ENCODE results near the gene FOXF2. TPM values are rescaled to one million over a fixed set of nuclear protein-coding genes. Genes with fewer than 3 reads are reported as not detected.

Gene FOXF2
- total RNA-seq, 2 experiments from 2014 or later, result not detected

DNA sequence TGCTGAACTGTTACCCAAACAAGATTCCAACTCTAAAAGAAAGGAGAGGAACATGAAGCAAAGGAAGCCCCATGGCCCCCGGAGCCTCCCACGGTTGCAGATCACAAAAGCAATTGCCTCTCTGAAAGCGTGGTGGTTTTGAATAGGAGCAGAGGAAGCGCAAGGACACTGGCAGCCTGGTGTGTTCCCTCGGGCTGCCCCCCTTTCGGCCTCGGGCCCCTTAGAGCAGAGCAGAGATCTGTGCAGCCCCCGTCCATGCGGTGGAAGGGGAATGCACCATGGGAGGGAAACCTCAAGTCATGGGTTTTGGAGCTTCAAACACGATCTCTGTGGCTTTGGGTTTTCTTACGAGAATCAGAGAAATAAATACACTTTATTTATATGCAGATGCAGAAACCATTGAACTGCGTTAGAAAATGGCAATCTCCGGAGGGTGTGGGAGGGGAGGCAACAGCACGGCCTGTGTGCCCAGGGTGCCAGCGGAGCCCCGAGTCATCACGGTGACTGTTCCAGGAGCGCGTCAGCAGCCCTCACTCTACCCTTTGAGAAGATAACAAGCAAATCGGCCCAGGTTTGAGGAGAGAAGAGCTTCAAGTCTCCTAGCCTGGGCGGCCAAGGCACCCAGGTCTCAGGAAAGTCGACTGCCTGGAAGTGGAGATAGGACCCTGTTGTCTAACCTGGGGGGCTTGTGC lies 20.5 kb downstream of the FOXF2 start:
- intact Hi-C loops (cut with DNase I, micrococcal nuclease), result no loop called here
- POLR2A ChIA-PET, result no interaction called here
- CTCF ChIA-PET, result no interaction called here

GRCh38 chr6:1412901-1413300 lies 23.5 kb downstream of the FOXF2 start:
- ATAC-seq (ENCODE audit: poor library complexity) (no peak), DNase-seq (no peak)
- no peaks in the 10 kb centered on the region for H3K4me1 ChIP-seq (ENCODE audit: insufficient read depth, low read length)
- peaks cover 30% of the 10 kb centered on the region for H3K27me3 Mint-ChIP-seq
- no peak overlapping the region for H3K27ac Mint-ChIP-seq
- no peaks in the 10 kb centered on the region for H3K9me3 Mint-ChIP-seq
- H3K4me1 Mint-ChIP-seq (ENCODE audit: low read depth), result no peaks in the 10 kb centered on the region
- CTCF ChIA-PET, result interaction anchor here (0.8 kb wide), 1 partner anchor 16 kb away, joined by 3 read pairs; no protein-coding TSS in a partner anchor
- H3K4me3 Mint-ChIP-seq, result no peak overlapping the region
- POLR2A ChIA-PET, result no interaction called here
- H3K27ac ChIP-seq (ENCODE audit: low read depth in 1 of 2, low read length in 2 of 2), result no peak overlapping the region
- no peak for TF ChIP-seq CTCF (IDR thresholded peaks at IDR 0.05)
- peaks cover 0 to 6% of the 10 kb centered on the region in 2 experiments for H3K27me3 ChIP-seq (ENCODE audit: control insufficient read depth in 1 of 2, insufficient read depth in 2 of 2, low read length in 2 of 2)
- intact Hi-C loops (cut with DNase I, micrococcal nuclease), result no loop called here
- H3K36me3 ChIP-seq (ENCODE audit: insufficient read depth, low read length), result no peaks in the 10 kb centered on the region
- H3K9me3 ChIP-seq (ENCODE audit: control insufficient read depth in 1 of 2, insufficient read depth in 1 of 2, low read length in 2 of 2), result no peaks in the 10 kb centered on the region
- H3K4me3 ChIP-seq (ENCODE audit: low read length), result no peak overlapping the region
- H3K36me3 Mint-ChIP-seq (ENCODE audit: low read depth), result no peaks in the 10 kb centered on the region

More for the DNA sequence above, 20.5 kb downstream of the FOXF2 start:
- H3K36me3 Mint-ChIP-seq (ENCODE audit: low read depth), result no peaks in the 10 kb centered on the region
- no peaks in the 10 kb centered on the region for H3K9me3 Mint-ChIP-seq
- no peaks in the 10 kb centered on the region for H3K9me3 ChIP-seq (ENCODE audit: control insufficient read depth in 1 of 2, insufficient read depth in 1 of 2, low read length in 2 of 2)
- no peak overlapping the region for H3K4me3 ChIP-seq (ENCODE audit: low read length)
- H3K27me3 Mint-ChIP-seq, result peaks cover 31% of the 10 kb centered on the region
- DNase-seq, result no peak
- H3K27me3 ChIP-seq (ENCODE audit: control insufficient read depth in 1 of 2, insufficient read depth in 2 of 2, low read length in 2 of 2), result peaks cover 3 to 6% of the 10 kb centered on the region in 2 experiments
- no peak for ATAC-seq (ENCODE audit: poor library complexity)
- no peak overlapping the region for H3K27ac Mint-ChIP-seq
- H3K4me3 Mint-ChIP-seq, result no peak overlapping the region
- H3K36me3 ChIP-seq (ENCODE audit: insufficient read depth, low read length), result no peaks in the 10 kb centered on the region
- no peaks in the 10 kb centered on the region for H3K4me1 ChIP-seq (ENCODE audit: insufficient read depth, low read length)
- TF ChIP-seq CTCF (IDR thresholded peaks at IDR 0.05), result no peak
- no peak overlapping the region for H3K27ac ChIP-seq (ENCODE audit: low read depth in 1 of 2, low read length in 2 of 2)
- H3K4me1 Mint-ChIP-seq (ENCODE audit: low read depth), result no peaks in the 10 kb centered on the region

DNA sequence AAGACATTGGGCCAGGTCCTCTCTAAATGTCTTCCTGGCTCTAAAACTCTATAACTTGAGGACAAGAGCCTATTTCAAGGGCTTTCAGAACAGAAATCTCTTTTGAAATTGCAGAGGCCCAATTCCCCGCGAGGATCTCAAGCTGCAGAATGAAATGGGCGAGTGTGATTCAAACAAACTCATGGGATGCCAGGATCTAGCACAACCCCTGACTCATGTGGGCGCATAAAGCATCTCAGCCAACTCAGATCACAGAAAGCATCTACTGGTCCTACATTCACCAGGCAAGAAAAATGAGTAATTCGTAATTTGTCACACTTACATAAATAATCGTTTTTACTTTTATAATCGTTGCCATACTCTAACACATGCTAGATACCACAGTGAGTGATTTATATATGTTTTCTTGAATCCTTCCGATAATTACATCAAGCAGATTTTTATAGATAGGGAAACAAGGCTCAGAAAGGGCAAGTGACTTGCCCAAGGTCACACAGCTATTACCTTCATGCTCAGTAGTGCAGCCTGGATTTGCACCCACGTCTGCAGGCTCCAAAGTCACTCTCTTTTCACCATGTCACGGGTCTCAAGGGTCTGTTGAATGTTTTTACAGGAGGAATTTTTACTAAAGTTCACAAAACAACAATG lies 26.2 kb downstream of the FOXF2 start:
- POLR2A ChIA-PET, result no interaction called here
- H3K36me3 Mint-ChIP-seq (ENCODE audit: low read depth), result no peaks in the 10 kb centered on the region

More for the DNA sequence above, 26.2 kb downstream of the FOXF2 start:
- Mint-ChIP-seq H3K4me1 (ENCODE audit: low read depth) (no peaks in the 10 kb centered on the region), H3K27me3 (peaks cover 32% of the 10 kb centered on the region), H3K27ac (no peak overlapping the region), H3K9me3 (peaks cover 4% of the 10 kb centered on the region), H3K4me3 (no peak overlapping the region)
- no peaks in the 10 kb centered on the region for H3K27me3 ChIP-seq (ENCODE audit: control insufficient read depth in 1 of 2, insufficient read depth in 2 of 2, low read length in 2 of 2)
- H3K4me1 ChIP-seq (ENCODE audit: insufficient read depth, low read length), result no peaks in the 10 kb centered on the region
- ATAC-seq (ENCODE audit: poor library complexity) (no peak), DNase-seq (no peak)
- H3K9me3 ChIP-seq (ENCODE audit: control insufficient read depth in 1 of 2, insufficient read depth in 1 of 2, low read length in 2 of 2), result peaks cover 0 to 4% of the 10 kb centered on the region in 2 experiments
- no peak overlapping the region for H3K4me3 ChIP-seq (ENCODE audit: low read length)
- H3K27ac ChIP-seq (ENCODE audit: low read depth in 1 of 2, low read length in 2 of 2), result no peak overlapping the region
- no peaks in the 10 kb centered on the region for H3K36me3 ChIP-seq (ENCODE audit: insufficient read depth, low read length)
- CTCF ChIA-PET, result no interaction called here
- intact Hi-C loops (cut with DNase I, micrococcal nuclease), result no loop called here
- TF ChIP-seq CTCF (IDR thresholded peaks at IDR 0.05), result no peak

Measured in CD4-positive, alpha-beta T cell (primary cell).